NB4 (cell line): ENCODE data around the gene ANKS1B.

Experiments used
- CTCF ChIP-seq: IDR thresholded peaks from one replicate; pipeline ENCODE4 v1.5.1; 2012; ENCODE audit warnings: low read depth, low read length
- MAX ChIP-seq: IDR thresholded peaks from 2 replicates; pipeline ENCODE4 v1.6.1; 2011; ENCODE audit warnings: low read depth, low read length
- MYC ChIP-seq: IDR thresholded peaks from 2 replicates; pipeline ENCODE4 v1.6.1; 2011; ENCODE audit warnings: low read depth, low read length
- POLR2A ChIP-seq: IDR thresholded peaks from 2 replicates; pipeline ENCODE4 v1.6.1; 2011; ENCODE audit warnings: mild to moderate bottlenecking; ENCODE audit not compliant: insufficient read length; ENCODE audit errors: extremely low read depth

- TF ChIP-seq CTCF = no peak
- no peak for TF ChIP-seq POLR2A
- no peak for TF ChIP-seq MAX
- TF ChIP-seq MYC = no peak
Observed at GRCh38 chr12:98997899-98998298, 986.8 kb downstream of the ANKS1B start.
